Epithelial cell of proximal tubule (primary cell): ENCODE measurements around the gene MIS18A. TPM values are rescaled to one million over a fixed set of nuclear protein-coding genes. Genes with fewer than 3 reads are reported as not detected.
A peak's percentile ranks its signal among the peaks of the same experiment; 100 is the strongest.

Experiments used
- DNase-seq: peaks from one replicate; pipeline ENCODE4 v3.0.0-alpha.2; 2011; ENCODE audit warnings: low read depth
- H3K4me3 ChIP-seq: 2 replicates; pipeline ENCODE4 v1.5.1; 2011; ENCODE audit warnings: low read depth, mild to moderate bottlenecking, low read length
- total RNA-seq: library from RNA; depleted of rRNA; stranded (reverse); fragments of >200 nt; gene quantifications from 2 replicates; pipeline ENCODE4 v1.2.3, GENCODE V29; 2015
- TF ChIP-seq, protein P1 (sequence below): conservative IDR thresholded peaks from 2 replicates; pipeline ENCODE4 v1.5.1; 2012; ENCODE audit warnings: low read depth, mild to moderate bottlenecking, low read length

Gene MIS18A, protein sequence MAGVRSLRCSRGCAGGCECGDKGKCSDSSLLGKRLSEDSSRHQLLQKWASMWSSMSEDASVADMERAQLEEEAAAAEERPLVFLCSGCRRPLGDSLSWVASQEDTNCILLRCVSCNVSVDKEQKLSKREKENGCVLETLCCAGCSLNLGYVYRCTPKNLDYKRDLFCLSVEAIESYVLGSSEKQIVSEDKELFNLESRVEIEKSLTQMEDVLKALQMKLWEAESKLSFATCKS
- 31.4 and 32.5 TPM in 2 replicates for total RNA-seq

DNA sequence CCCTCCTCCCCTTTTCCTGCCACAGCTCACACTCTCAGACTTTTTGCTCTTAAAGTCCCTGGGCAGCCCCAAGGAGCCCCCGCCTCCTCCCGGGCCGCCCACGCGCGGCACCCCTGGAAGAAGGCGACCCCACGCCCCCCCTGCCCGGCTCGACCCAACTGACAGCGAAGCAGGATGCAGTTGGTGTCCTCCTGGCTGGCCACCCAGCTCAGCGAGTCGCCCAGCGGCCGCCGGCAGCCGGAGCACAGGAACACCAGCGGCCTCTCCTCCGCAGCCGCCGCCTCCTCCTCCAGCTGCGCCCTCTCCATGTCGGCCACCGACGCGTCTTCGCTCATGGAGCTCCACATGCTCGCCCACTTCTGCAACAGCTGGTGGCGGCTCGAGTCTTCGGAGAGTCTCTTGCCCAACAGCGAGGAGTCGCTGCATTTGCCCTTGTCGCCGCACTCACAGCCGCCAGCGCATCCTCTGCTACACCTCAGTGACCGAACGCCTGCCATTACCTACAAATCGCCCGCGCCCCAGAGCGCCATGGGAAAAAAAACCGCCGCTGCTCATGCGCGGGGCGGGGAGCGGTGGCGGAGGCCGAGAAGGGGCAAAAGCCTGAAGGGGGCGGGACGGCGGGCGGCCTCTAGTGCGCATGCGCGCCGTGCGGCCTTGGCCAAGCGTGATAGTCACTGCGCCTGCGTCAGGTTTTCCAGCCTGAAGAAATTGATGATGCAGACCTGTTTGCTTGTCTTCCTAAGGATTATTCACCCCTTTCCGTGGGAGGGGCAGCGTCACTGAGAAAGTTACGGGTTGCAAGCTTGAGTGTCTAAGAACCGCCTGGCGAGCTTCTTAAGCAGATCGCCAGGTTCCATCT, at the start of gene MIS18A:
Gene MIS18A (minus strand): TSS at position 532 of the 859 bp plus-strand sequence. CDS start 35 bp downstream, at position 497.
- peak; percentile 92 for DNase-seq
- TF ChIP-seq, protein P1, sequence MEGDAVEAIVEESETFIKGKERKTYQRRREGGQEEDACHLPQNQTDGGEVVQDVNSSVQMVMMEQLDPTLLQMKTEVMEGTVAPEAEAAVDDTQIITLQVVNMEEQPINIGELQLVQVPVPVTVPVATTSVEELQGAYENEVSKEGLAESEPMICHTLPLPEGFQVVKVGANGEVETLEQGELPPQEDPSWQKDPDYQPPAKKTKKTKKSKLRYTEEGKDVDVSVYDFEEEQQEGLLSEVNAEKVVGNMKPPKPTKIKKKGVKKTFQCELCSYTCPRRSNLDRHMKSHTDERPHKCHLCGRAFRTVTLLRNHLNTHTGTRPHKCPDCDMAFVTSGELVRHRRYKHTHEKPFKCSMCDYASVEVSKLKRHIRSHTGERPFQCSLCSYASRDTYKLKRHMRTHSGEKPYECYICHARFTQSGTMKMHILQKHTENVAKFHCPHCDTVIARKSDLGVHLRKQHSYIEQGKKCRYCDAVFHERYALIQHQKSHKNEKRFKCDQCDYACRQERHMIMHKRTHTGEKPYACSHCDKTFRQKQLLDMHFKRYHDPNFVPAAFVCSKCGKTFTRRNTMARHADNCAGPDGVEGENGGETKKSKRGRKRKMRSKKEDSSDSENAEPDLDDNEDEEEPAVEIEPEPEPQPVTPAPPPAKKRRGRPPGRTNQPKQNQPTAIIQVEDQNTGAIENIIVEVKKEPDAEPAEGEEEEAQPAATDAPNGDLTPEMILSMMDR, result no peak
- H3K4me3 ChIP-seq, result peak within 1 kb of the TSS; percentile 71

DNA sequence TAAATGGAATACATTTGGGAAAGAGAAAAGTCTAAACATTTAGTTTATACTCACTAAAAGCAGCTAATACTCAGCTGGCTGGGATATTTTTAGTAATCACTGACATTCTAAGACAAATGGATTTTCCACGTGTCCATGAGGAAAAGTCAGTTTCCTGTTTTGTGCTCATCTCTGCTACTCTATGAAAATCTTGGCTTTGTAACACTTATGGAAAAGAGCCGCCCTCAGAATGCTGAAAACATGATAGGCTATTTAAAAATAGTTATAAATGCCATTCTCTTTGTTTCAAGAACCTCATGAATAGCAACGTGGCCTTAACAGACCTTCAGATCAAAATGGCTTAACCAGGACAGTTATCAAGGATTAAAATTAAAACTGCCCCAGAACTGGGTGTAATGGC, 49.7 kb upstream of the MIS18A start:
- TF ChIP-seq, protein P1, result no peak
- H3K4me3 ChIP-seq, result no peak overlapping the region
- DNase-seq, result no peak

DNA sequence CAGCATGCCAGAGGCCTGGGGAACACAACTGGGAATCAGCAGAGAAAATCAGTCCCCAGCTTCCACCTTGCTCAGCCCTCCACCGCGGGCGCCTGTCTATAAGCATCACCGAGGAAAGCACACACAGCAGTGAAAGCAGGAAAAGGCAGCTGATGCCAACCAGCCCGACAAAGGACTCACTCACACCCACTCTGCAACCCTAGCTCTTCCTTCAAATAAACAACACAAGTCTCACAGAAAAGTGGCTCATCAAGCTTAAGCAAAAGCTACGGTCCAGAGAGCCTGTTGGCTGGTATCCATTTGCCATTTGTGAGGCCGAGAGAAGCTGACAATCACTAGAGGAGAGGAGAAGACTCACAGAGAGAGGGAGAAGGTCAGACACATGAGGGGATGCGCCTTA, 46.9 kb upstream of the MIS18A start:
- DNase-seq, result no peak
- TF ChIP-seq, protein P1, result no peak
- H3K4me3 ChIP-seq, result no peak overlapping the region

DNA sequence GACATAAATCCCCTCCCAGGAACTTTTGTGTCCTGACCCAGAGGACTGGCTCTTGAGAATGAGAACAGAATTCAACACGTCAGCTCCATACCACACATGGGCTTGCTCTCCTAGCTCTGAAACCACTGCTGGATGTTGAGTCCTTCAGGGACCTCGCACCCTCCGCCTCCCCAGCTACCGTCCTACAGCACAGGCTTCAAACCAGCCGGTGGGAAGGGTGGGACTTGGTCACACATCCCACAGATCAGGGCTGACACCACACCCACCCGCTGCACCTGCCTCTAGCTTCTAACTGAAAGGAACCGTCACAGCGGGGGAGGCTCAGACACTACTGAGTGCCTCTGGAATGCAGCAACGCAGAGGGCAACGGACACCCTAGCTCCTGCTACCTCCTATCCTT, 43.8 kb upstream of the MIS18A start:
- TF ChIP-seq, protein P1, result no peak
- H3K4me3 ChIP-seq, result no peak overlapping the region
- DNase-seq, result no peak

DNA sequence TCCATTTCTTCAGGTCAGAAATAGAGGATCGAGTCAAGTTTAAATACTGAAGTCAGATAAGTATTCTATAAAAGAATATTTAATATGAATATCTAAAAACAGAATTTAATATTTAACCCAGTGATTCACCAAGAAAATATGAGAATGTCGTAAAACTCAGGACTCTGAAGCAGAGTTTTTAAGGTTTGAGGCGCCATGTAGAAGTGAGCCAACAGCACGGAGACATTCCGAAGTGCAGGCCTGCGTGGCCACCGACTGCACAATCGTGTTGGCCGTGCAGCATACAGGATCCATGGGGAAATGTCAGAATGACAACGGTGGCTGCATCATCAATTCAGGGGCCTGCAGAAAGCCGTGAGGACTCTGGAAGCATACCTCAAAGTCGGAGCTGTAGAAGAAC, 43.3 kb upstream of the MIS18A start:
- no peak for DNase-seq
- TF ChIP-seq, protein P1, result no peak
- H3K4me3 ChIP-seq, result no peak overlapping the region

DNA sequence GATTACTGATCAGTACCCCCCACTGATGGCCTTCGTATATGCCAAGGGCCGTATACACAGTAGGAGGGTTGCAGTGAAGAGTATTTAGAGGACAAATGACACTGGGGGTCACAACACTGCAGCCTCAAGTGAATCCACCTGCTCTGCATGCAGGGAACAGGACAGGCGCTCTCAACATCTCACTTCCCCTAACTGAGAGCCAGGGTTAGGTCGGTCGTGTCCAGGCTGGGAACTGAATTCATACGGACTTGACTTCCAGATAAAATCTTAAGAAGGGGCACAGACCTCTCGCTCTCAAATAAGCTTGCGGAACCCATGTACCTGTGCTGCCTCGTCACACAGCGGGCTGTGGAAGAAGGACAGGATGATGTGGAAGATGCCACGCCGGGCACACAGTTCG, 42.6 kb upstream of the MIS18A start:
- no peak overlapping the region for H3K4me3 ChIP-seq
- no peak for DNase-seq
- TF ChIP-seq, protein P1, result no peak
